Measurements from ENCODE around the gene GALNT10.

Gene GALNT10

DNA sequence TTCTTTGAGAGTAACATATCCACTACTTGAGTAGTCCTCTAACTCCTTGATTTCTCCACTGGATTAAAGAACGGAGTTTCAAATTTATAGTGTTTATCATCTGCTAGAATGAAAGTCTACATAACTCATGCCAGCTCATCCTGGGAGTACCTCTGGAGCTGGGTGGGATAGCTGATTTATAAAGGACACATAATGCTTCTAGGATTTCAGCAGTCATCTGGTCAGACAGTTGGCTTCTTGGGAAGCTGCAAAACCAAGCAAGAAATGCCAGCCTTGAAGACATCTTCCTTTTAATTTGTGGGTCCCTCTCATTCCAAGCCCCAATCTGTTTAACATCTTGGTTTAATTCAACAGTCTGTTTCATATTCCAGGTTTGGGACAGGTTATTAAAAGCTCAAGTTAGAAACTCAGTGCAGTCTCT, 3.2 kb downstream of the GALNT10 start:
- TF ChIP-seq, protein P1, sequence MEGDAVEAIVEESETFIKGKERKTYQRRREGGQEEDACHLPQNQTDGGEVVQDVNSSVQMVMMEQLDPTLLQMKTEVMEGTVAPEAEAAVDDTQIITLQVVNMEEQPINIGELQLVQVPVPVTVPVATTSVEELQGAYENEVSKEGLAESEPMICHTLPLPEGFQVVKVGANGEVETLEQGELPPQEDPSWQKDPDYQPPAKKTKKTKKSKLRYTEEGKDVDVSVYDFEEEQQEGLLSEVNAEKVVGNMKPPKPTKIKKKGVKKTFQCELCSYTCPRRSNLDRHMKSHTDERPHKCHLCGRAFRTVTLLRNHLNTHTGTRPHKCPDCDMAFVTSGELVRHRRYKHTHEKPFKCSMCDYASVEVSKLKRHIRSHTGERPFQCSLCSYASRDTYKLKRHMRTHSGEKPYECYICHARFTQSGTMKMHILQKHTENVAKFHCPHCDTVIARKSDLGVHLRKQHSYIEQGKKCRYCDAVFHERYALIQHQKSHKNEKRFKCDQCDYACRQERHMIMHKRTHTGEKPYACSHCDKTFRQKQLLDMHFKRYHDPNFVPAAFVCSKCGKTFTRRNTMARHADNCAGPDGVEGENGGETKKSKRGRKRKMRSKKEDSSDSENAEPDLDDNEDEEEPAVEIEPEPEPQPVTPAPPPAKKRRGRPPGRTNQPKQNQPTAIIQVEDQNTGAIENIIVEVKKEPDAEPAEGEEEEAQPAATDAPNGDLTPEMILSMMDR (IDR thresholded peaks at IDR 0.05), result no peak
- no peak for TF ChIP-seq ZFX (IDR thresholded peaks at IDR 0.05; ENCODE audit: borderline replicate concordance)
- 0 out of 2 replicates have a peak overlapping the region, but pooled peaks have one; percentile 17 for H3K27ac ChIP-seq

DNA sequence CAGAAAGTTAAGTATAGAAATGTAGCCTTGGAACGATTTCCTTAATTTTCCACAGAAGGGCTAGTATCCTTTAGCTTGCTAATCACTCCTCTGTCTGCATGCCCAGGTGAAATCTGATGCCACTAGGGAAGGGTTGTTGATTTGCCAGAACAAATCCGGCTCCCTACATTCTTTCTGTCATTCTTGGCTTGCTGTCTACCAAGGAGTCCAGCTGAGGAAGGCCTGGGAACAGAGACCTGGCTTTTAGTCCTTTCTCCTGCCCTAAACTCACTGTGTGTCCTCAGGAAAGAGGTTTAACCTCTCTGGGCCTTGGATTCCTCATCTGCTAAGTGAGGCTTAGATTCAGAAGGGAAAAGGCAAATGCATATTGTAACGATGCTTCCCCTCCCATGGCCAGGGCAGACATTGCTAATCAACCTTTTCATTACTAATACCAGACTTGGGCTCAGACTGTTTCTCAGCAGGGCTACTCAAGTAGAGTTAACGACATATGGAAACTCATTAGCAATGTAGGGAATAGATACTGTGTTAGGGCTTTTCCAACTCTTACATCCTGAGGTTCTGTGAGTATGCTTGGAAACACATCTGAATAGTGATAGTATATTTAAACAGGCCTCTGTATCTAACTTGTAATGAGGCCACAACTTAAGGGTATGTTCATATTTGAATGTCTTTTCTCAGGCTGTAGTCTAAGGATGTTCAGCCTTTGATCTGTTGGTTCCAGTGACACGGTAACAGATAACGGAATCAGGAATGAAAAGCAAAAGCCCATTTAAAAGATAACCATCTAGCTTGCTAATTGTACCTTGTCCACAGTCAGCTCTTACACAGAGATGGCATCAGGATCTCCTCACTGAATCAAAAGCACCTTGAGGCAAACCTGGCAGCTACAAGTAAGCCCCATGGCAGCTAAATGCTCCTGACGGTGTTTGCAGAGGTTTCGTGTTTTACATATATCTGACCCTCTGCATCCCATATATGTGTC, 4.1 kb downstream of the GALNT10 start:
- H3K27ac ChIP-seq, result peak overlapping the region; percentile 17; the same call in 1 of the 2 replicates

DNA sequence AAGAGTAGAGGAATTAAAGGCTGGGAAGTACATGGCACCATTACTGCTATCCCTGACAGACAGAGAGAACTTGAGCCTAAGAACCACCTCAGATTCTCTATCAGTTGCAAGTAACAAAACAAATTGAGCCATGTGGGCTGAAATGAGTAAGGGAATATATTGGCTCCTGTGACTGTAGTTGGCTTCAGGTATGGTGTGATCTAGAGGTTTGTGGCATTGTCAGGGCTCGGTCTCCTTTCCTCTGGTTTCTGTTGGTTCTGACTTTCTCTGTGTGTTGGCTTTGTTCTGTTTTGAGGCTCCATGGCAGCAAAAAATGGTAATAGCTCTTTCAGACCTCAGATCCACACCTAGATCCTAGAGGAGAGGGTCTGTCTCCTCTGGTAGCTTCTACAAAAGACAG, 5.7 kb downstream of the GALNT10 start:
- no peak overlapping the region for H3K27ac ChIP-seq
- TF ChIP-seq, protein P1 (IDR thresholded peaks at IDR 0.05), result no peak
- TF ChIP-seq ZFX (IDR thresholded peaks at IDR 0.05; ENCODE audit: borderline replicate concordance), result no peak

More for the DNA sequence above, 4.1 kb downstream of the GALNT10 start:
- no peak for TF ChIP-seq ZFX (IDR thresholded peaks at IDR 0.05; ENCODE audit: borderline replicate concordance)
- TF ChIP-seq, protein P1 (IDR thresholded peaks at IDR 0.05), result no peak

DNA sequence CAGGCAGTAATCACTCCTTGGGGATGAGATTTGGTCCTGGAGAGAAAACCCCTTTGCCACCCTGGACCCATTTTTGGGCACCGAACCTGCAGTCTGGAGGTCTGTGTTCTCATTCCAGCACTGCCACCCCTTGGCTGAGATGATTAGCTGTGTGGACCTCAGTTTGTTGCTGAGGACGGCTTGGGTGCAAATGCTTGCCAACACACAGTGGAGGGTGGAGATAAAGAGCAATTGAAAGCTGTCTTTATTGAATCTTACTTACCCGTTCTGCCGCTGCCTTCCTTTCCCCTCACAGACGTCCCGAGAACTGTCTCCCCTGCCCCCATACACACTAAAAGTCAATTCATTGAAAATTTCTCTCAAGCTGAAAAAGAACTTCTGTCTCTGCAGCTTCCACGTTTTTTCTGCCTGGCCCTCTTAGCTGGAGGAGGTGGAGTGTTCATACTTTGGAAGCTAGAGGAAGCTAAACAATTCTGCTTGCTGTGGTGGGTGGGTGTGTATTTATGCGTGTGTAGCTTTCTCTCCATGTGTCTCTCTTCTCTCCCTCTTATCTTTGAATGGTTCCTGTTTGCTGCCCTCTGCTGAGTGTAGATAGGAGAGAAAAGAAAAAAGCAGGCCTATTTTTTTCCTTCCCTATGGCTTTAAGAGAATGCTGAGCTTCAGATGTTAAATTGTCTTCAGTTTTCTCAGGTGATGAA, 6.6 kb downstream of the GALNT10 start:
- TF ChIP-seq, protein P1 (IDR thresholded peaks at IDR 0.05), result peak; percentile 16; the same call in 1 of the 2 replicates
- TF ChIP-seq ZFX (IDR thresholded peaks at IDR 0.05; ENCODE audit: borderline replicate concordance), result no peak
- no peak overlapping the region for H3K27ac ChIP-seq

DNA sequence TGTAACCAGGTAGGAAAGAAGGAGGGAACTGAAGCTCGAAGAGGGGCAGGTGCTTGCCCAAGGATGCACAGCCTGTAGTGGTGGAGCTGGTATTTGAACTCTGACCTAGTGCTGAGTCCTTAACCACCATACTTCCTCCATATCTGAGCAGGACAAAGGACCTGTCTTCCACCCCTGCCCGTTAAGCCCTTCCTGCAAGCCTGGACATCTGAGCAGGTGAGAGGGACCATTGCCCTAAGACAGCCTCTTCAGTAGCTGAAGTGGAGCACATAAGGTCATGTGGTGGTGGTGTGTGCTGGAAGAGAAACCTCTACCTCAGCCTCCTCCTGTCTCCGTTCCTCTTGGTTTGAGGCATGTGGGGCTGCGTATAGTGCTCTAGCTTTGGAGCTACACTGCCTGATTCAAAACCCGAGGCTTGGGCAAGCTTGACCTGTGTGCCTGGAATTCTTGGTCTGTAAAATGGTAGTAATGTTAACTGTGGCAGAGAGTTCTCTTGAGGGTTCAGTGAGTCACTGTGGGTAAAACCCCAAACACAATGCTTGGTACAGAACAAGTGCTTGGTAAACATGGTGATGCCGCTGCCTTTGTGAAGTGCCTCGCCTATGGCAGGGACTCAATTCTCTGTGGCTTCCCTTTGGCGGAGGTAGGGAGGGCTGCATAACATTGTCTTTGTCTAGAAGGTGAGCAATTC, 7.4 kb downstream of the GALNT10 start:
- no peak overlapping the region for H3K27ac ChIP-seq

DNA sequence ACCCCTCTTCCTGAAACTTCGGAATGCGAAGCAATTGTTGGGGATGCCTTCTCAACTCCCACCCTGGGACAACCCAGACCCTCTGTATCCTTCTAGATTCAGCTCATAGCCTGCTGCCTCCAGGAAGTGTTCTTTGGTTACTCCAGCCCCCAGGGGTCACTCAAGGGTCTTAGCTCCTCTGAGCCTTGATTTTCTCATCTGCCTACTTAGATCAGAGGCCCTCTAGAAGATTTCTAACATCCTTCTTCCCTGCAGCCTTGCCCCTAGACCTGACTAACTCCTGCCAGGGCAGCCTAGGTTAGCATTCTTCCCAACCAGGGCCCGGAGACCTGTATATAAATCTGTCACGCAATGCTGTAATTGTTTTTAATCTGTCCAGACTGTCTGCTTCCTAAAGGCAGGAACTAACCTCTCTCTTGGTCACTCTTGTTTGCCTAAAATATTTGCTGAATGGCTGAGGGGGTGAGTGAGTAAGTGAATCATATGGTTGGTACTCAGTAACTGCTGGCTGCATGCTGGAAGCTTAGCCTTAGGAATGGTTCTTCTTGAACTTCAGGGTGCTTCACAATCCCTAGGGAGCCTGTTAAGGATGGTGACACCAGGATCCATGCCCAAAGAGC, 8.2 kb downstream of the GALNT10 start:
- TF ChIP-seq, protein P1 (IDR thresholded peaks at IDR 0.05), result no peak
- TF ChIP-seq ZFX (IDR thresholded peaks at IDR 0.05; ENCODE audit: borderline replicate concordance), result no peak
- no peak overlapping the region for H3K27ac ChIP-seq

More for the DNA sequence above, 7.4 kb downstream of the GALNT10 start:
- no peak for TF ChIP-seq ZFX (IDR thresholded peaks at IDR 0.05; ENCODE audit: borderline replicate concordance)
- TF ChIP-seq, protein P1 (IDR thresholded peaks at IDR 0.05), result no peak
